Measurements from ENCODE around the gene NEK11. TPM values are rescaled to one million over a fixed set of nuclear protein-coding genes. Genes with fewer than 3 reads are reported as not detected.

The NEK11 gene
- polyA plus RNA-seq, 1 donor (not counting 4 experiments of a cell fraction or from before 2014, with no cell fraction given) = 9.4 TPM

- TF ChIP-seq CTCF (optimal IDR thresholded peaks at IDR 0.05 in 1 of 3, IDR thresholded peaks at IDR 0.05 in 1 of 3, conservative IDR thresholded peaks at IDR 0.05 in 1 of 3; ENCODE audit: extremely low read depth in 1 of 3, insufficient read depth in 2 of 3, low read length in 3 of 3) = no peak
- Histone ChIP-seq H3K9ac (ENCODE audit: control insufficient read depth, extremely low read depth, insufficient read depth, low read length) (no peak overlapping the region), H3K4me1 (ENCODE audit: control insufficient read depth, extremely low read depth, insufficient read depth, low read length) (peaks cover 23% of the 10 kb centered on the region), H4K20me1 (ENCODE audit: control insufficient read depth, extremely low read depth, insufficient read depth, low read length) (no peaks in the 10 kb centered on the region), H2AFZ (ENCODE audit: control insufficient read depth, low read length) (no peak overlapping the region), H3K9me3 (ENCODE audit: control insufficient read depth, low read depth, low read length) (no peaks in the 10 kb centered on the region), H3K4me3 (ENCODE audit: control insufficient read depth in 2 of 3, extremely low read depth in 1 of 3, insufficient read depth in 2 of 3, low read depth in 1 of 3, low read length in 3 of 3) (no peak overlapping the region), H3K36me3 (ENCODE audit: control insufficient read depth in 2 of 2, extremely low read depth in 1 of 2, insufficient read depth in 2 of 2, low read length in 2 of 2) (no peaks in the 10 kb centered on the region), H3K79me2 (ENCODE audit: control insufficient read depth, insufficient read depth, low read length) (no peaks in the 10 kb centered on the region), H3K4me2 (ENCODE audit: control insufficient read depth, extremely low read depth, insufficient read depth, low read depth, low read length) (no peak overlapping the region), H3K27me3 (ENCODE audit: control insufficient read depth, extremely low read depth, insufficient read depth, low read length) (no peaks in the 10 kb centered on the region), H3K27ac (ENCODE audit: control insufficient read depth, insufficient read depth, low read length) (no peak overlapping the region), H3K9me1 (ENCODE audit: control insufficient read depth, extremely low read depth, insufficient read depth, low read length) (no peaks in the 10 kb centered on the region)
- dilution Hi-C loops (cut with MboI; ENCODE audit: extremely low pct_ligation_motif_present, low sequenced_read_pairs) = no loop called here
- FAIRE-seq (peak; percentile 83), DNase-seq (ENCODE audit: low read depth, low spot score) (peak; percentile 32)
Measured at GRCh38 chr3:131221731-131222130, 195.1 kb downstream of the NEK11 start.

GRCh38 chr3:131222599-131222998 lies 195.9 kb downstream of the NEK11 start:
- peaks cover 14% of the 10 kb centered on the region for H3K4me1 ChIP-seq (ENCODE audit: control insufficient read depth, extremely low read depth, insufficient read depth, low read length)

More at GRCh38 chr3:131222599-131222998, 195.9 kb downstream of the NEK11 start:
- FAIRE-seq = no peak
- Histone ChIP-seq H3K79me2 (ENCODE audit: control insufficient read depth, insufficient read depth, low read length) (no peaks in the 10 kb centered on the region), H3K36me3 (ENCODE audit: control insufficient read depth in 2 of 2, extremely low read depth in 1 of 2, insufficient read depth in 2 of 2, low read length in 2 of 2) (no peaks in the 10 kb centered on the region), H3K9me3 (ENCODE audit: control insufficient read depth, low read depth, low read length) (no peaks in the 10 kb centered on the region), H4K20me1 (ENCODE audit: control insufficient read depth, extremely low read depth, insufficient read depth, low read length) (no peaks in the 10 kb centered on the region), H3K9me1 (ENCODE audit: control insufficient read depth, extremely low read depth, insufficient read depth, low read length) (no peaks in the 10 kb centered on the region), H3K4me3 (ENCODE audit: control insufficient read depth in 2 of 3, extremely low read depth in 1 of 3, insufficient read depth in 2 of 3, low read depth in 1 of 3, low read length in 3 of 3) (no peak overlapping the region), H2AFZ (ENCODE audit: control insufficient read depth, low read length) (no peak overlapping the region), H3K9ac (ENCODE audit: control insufficient read depth, extremely low read depth, insufficient read depth, low read length) (no peak overlapping the region), H3K4me2 (ENCODE audit: control insufficient read depth, extremely low read depth, insufficient read depth, low read depth, low read length) (no peak overlapping the region), H3K27ac (ENCODE audit: control insufficient read depth, insufficient read depth, low read length) (no peak overlapping the region), H3K27me3 (ENCODE audit: control insufficient read depth, extremely low read depth, insufficient read depth, low read length) (no peaks in the 10 kb centered on the region)
- DNase-seq (ENCODE audit: low read depth, low spot score) = no peak
- dilution Hi-C loops (cut with MboI; ENCODE audit: extremely low pct_ligation_motif_present, low sequenced_read_pairs) = no loop called here
- no peak for TF ChIP-seq CTCF (optimal IDR thresholded peaks at IDR 0.05 in 1 of 3, IDR thresholded peaks at IDR 0.05 in 1 of 3, conservative IDR thresholded peaks at IDR 0.05 in 1 of 3; ENCODE audit: extremely low read depth in 1 of 3, insufficient read depth in 2 of 3, low read length in 3 of 3)
- no peak for TF ChIP-seq EZH2 (IDR thresholded peaks at IDR 0.05; ENCODE audit: low read length)

Measured in keratinocyte (primary cell).